IMR-90 (cell line): ENCODE data around the gene EIF1AX. TPM values are rescaled to one million over a fixed set of nuclear protein-coding genes. Genes with fewer than 3 reads are reported as not detected.

Experiments
- ATAC-seq: fragments of 200-7000 bp; cut with Tn5 transposase; 2 replicates; pipeline ENCODE4 v1.9.1; 2020; ENCODE audit warnings: low read depth, mild to moderate bottlenecking, moderate library complexity
- BruUV-seq: library from RNA; stranded (reverse); fragments of 400-500 nt; replicated peaks from 2 replicates; lab custom pipeline; 2021; lab: Mats Ljungman, UMichigan
- CTCF ChIA-PET: fragments of 300-600 bp; formaldehyde crosslinking; extraction: SDS; loops from one replicate; lab custom pipeline; 2021; ENCODE audit warnings: antibody characterized with exemption; lab: Yijun Ruan, JAX
- POLR2A ChIA-PET: fragments of 300-600 bp; sonication (Branson Sonifier 250); formaldehyde crosslinking; loops from one replicate; lab custom pipeline; 2022; ENCODE audit warnings: antibody characterized with exemption; ENCODE audit not compliant: unreplicated experiment; lab: Charles Lee
- DNase-seq: peaks from one replicate; pipeline ENCODE4 v3.0.0; 2013
- H2AFZ ChIP-seq: replicated peaks from 2 replicates; pipeline ENCODE3; 2013; ENCODE audit warnings: low read length, mild to moderate bottlenecking; ENCODE audit not compliant: poor library complexity
- H2AK5ac ChIP-seq: 2 replicates; pipeline ENCODE4 v1.6.1; 2013; ENCODE audit warnings: low read depth, low read length, inconsistent platforms
- H2AK9ac ChIP-seq: replicated peaks from 2 replicates; pipeline ENCODE3; 2013; ENCODE audit warnings: mild to moderate bottlenecking, low read depth, low read length, moderate library complexity; ENCODE audit not compliant: poor library complexity
- H2BK120ac ChIP-seq: 2 replicates; pipeline ENCODE4 v1.6.1; 2013; ENCODE audit warnings: low read depth, low read length, inconsistent platforms
- H2BK15ac ChIP-seq: 3 replicates; pipeline ENCODE4 v1.6.1; 2013; ENCODE audit warnings: low read depth, low read length, inconsistent platforms
- H2BK20ac ChIP-seq: 2 replicates; pipeline ENCODE4 v1.6.1; 2013; ENCODE audit warnings: low read depth, mild to moderate bottlenecking, inconsistent platforms, low read length, moderate library complexity
- H2BK5ac ChIP-seq: 2 replicates; pipeline ENCODE4 v1.6.1; 2013; ENCODE audit warnings: mild to moderate bottlenecking, low read depth, low read length, inconsistent platforms; ENCODE audit not compliant: poor library complexity, severe bottlenecking
- H3K14ac ChIP-seq: replicated peaks from 2 replicates; pipeline ENCODE4 v1.6.1; 2013; ENCODE audit warnings: low read depth, low read length, inconsistent platforms
- H3K18ac ChIP-seq: 2 replicates; pipeline ENCODE4 v1.6.1; 2013; ENCODE audit warnings: low read depth, low read length, control low read depth
- H3K23ac ChIP-seq: 2 replicates; pipeline ENCODE4 v1.6.1; 2013; ENCODE audit warnings: low read depth, low read length, inconsistent platforms
- H3K27ac ChIP-seq: 2 replicates; pipeline ENCODE4 v1.5.1; 2013; ENCODE audit warnings: mild to moderate bottlenecking, control low read depth, low read length; ENCODE audit not compliant: insufficient read depth
- H3K27me3 ChIP-seq: 2 replicates; pipeline ENCODE4 v1.6.1; 2013; ENCODE audit warnings: low read length; ENCODE audit not compliant: control insufficient read depth, insufficient read depth
- H3K36me3 ChIP-seq: 2 replicates; pipeline ENCODE4 v1.6.1; 2013; ENCODE audit warnings: low read length, mixed read lengths; ENCODE audit not compliant: control insufficient read depth, insufficient read depth
- H3K4ac ChIP-seq: 2 replicates; pipeline ENCODE4 v1.6.1; 2013; ENCODE audit warnings: low read depth, low read length, inconsistent platforms
- H3K4me1 ChIP-seq: 2 replicates; pipeline ENCODE4 v1.6.1; 2013; ENCODE audit warnings: low read length, mixed read lengths; ENCODE audit not compliant: control insufficient read depth, insufficient read depth
- H3K4me2 ChIP-seq: 2 replicates; pipeline ENCODE4 v1.6.1; 2013; ENCODE audit warnings: low read depth, mild to moderate bottlenecking, control low read depth, low read length, moderate library complexity
- H3K4me3 ChIP-seq: 2 replicates; pipeline ENCODE4 v1.5.1; 2013; ENCODE audit warnings: low read depth, mild to moderate bottlenecking, control low read depth, low read length, moderate library complexity; ENCODE audit not compliant: insufficient read depth
- H3K56ac ChIP-seq: 2 replicates; pipeline ENCODE4 v1.6.1; 2013; ENCODE audit warnings: low read length, inconsistent platforms; ENCODE audit not compliant: insufficient read depth; ENCODE audit errors: extremely low read depth
- H3K79me1 ChIP-seq, 2 experiments: 2 replicates each; pipeline ENCODE4 v1.6.1; 2013; ENCODE audit warnings: low read length in 2 of 2, inconsistent platforms in 1 of 2, low read depth in 1 of 2
- H3K9ac ChIP-seq: 2 replicates; pipeline ENCODE4 v1.6.1; 2013; ENCODE audit warnings: low read depth, low read length, control low read depth
- H3K9me1 ChIP-seq: 2 replicates; pipeline ENCODE4 v1.6.1; 2013; ENCODE audit warnings: low read length, inconsistent platforms; ENCODE audit not compliant: insufficient read depth
- H3K9me3 ChIP-seq: 2 replicates; pipeline ENCODE4 v1.6.1; 2013; ENCODE audit warnings: low read length; ENCODE audit not compliant: control insufficient read depth, insufficient read depth
- H4K20me1 ChIP-seq: 2 replicates; pipeline ENCODE4 v1.6.1; 2013; ENCODE audit warnings: low read length, inconsistent platforms; ENCODE audit not compliant: insufficient read depth
- H4K5ac ChIP-seq: 2 replicates; pipeline ENCODE4 v1.6.1; 2013; ENCODE audit warnings: mild to moderate bottlenecking, low read depth, low read length, control low read depth
- H4K8ac ChIP-seq, 2 experiments: 2 replicates each; pipeline ENCODE4 v1.6.1; 2013; ENCODE audit warnings: low read depth in 2 of 2, low read length in 2 of 2, control low read depth in 1 of 2, inconsistent platforms in 1 of 2
- H4K91ac ChIP-seq: 2 replicates; pipeline ENCODE4 v1.6.1; 2013; ENCODE audit warnings: low read depth, low read length, inconsistent platforms; ENCODE audit not compliant: insufficient read depth
- FOS ChIP-seq: fragments of 150-350 bp; IDR thresholded peaks from 2 replicates; pipeline ENCODE4 v1.6.1; 2016; ENCODE audit warnings: low read depth, low read length
- MAFK ChIP-seq: IDR thresholded peaks from 2 replicates; pipeline ENCODE4 v1.6.1; 2012; ENCODE audit warnings: low read depth, low read length, improper control_type of control experiment
- WGBS, 2 experiments: methylation state at CpG; one replicate each; pipeline versions ENCODE4 v1.1.5 to v1.1.7; 2013; ENCODE audit warnings: missing lambda C conversion rate in 2 of 2; ENCODE audit not compliant: insufficient read length in 1 of 2; ENCODE audit errors: extremely low coverage in 2 of 2; 5-methylcytosine and 5-hydroxymethylcytosine counted together
- dilution Hi-C: fragments of 300-500 bp; cut with HindIII; formaldehyde crosslinking; loops from one replicate; pipeline ENCODE4 v1.14.3; 2018; ENCODE audit warnings: low sequenced_read_pairs; ENCODE audit not compliant: unreplicated experiment
- in situ Hi-C: fragments of 300-500 bp; cut with MboI; formaldehyde crosslinking; loops from 3 replicates; pipeline ENCODE4 v1.14.3; 2019; ENCODE audit warnings: low sequenced_read_pairs, inconsistent platforms, mixed read lengths
- intact Hi-C: fragments of 100-400 bp; cut with micrococcal nuclease; formaldehyde crosslinking; loops from 2 replicates; pipeline ENCODE4 v1.10.0; 2022
- polyA plus RNA-seq, 3 experiments: library from polyadenylated mRNA; depleted of rRNA; stranded (reverse); fragments of >200 nt; gene quantifications; 2 replicates each; pipeline ENCODE4 v1.2.3, GENCODE V29; 2012; ENCODE audit warnings: low replicate concordance in 1 of 3
- total RNA-seq: library from RNA; depleted of rRNA; stranded (reverse); fragments of >200 nt; gene quantifications from 2 replicates; pipeline ENCODE4 v1.2.3, GENCODE V29; 2012

EIF1AX gene
- total and polyA plus RNA-seq, 2 of the 4 experiments (the other 2 are of a cell fraction), result 12.2 to 44.5 TPM

- Histone ChIP-seq H2AK9ac (no peak overlapping the region), H2BK120ac (no peak overlapping the region), H3K9ac (peak overlapping the region; percentile 82), H3K27me3 (no peaks in the 10 kb centered on the region), H4K20me1 (peaks cover 19% of the 10 kb centered on the region), H3K4me3 (peak overlapping the region; percentile 72), H3K79me1 (peaks cover 9 to 10% of the 10 kb centered on the region in 2 experiments), H3K18ac (no peak overlapping the region), H4K5ac (no peak overlapping the region), H3K4me1 (peaks cover 4% of the 10 kb centered on the region), H3K23ac (peak overlapping the region; percentile 67; the same call in 1 of the 2 replicates), H3K27ac (no peak overlapping the region), H3K36me3 (peaks cover 9% of the 10 kb centered on the region), H2BK20ac (no peak overlapping the region), H3K56ac (no peak overlapping the region), H2AK5ac (no peak overlapping the region), H2BK5ac (no peak overlapping the region), H3K9me3 (no peaks in the 10 kb centered on the region), H2BK15ac (no peak overlapping the region), H2AFZ (no peak overlapping the region), H4K91ac (no peak overlapping the region), H3K4me2 (peak overlapping the region; percentile 98), H3K4ac (no peak overlapping the region), H3K9me1 (peaks cover 5% of the 10 kb centered on the region; the same call in 1 of the 2 replicates), H4K8ac (no peak overlapping the region), H3K14ac (0 out of 2 replicates have a peak overlapping the region, but pooled peaks have one; percentile 33)
- no peak for ATAC-seq
- no TSS peak for BruUV-seq
- ChIA-PET CTCF (no interaction called here), POLR2A (no interaction called here)
- no CpG with 5 or more reads among the region's 3 CpGs for WGBS, 2 experiments
- in situ Hi-C loops, result no loop called here
- TF ChIP-seq FOS (no peak), MAFK (no peak)
- intact Hi-C loops, result no loop called here
- dilution Hi-C loops, result no loop called here
- no peak for DNase-seq
Observed at GRCh38 chrX:20140420-20140819, 1.2 kb downstream of the EIF1AX start.
